Spleen (tissue), 7 donors: Measurements from ENCODE around the gene PELI2.

Experiments
- CTCF ChIP-seq, 11 experiments: fragments of 200-600 bp in 7 of 11; fragments of 450-650 bp in 4 of 11; sonication (generic) in 4 of 11; IDR thresholded peaks in 8 of 11; conservative IDR thresholded peaks in 3 of 11; 1 replicate in 7 of 11; 2 replicates in 4 of 11; pipeline versions ENCODE4 v1.4.0 to v1.8.0; 2016 to 2021; ENCODE audit warnings: antibody characterized with exemption in 11 of 11, inconsistent platforms in 4 of 11, mild to moderate bottlenecking in 1 of 11
- POLR2A ChIP-seq, 3 donors: fragments of 450-650 bp; IDR thresholded peaks; one replicate each; pipeline ENCODE4 v1.5.1; 2017; ENCODE audit warnings: antibody characterized with exemption in 3 of 3, mild to moderate bottlenecking in 1 of 3
- donor health status: DM: no; HTN: no; CAD: no; lungs with moderate emphysema.
- donor health status: DM: no; HTN: no; CAD: no.
- donor health status: DM: no; HTN: no; CAD: no.

DNA sequence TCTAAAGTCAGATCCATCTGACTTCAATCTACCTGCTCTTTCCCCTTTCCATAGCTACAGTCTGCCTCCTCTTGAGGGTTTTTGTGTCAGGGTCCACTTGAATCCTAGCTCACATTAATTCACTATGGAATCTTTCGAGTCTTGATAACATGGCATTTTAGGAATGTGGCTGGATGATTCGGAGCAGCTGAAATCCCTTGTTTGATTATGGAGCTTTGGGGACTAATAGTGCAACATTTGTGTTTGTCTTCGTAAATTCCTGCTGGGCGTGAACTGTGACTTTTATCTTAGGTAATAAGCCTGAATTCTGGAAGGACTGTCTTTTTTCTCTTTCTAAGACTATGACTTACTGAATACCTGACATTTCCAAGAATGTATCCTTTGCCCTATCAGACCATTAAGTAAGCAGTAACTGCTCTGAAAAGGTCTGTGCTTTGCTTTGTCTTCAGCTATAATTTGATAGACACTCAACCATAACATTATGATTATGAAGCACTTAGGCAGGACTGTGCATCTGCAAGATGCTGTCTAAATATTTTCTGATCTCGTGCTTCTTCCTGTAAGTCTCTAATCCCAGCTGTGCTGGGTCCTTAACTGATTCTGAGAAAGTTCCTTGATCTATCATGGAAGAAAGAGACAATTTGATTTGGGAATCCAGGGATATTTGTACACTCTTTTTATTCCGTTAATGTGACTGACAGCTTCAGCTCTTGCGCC lies 19.0 kb upstream of the PELI2 start:
- TF ChIP-seq CTCF (IDR thresholded peaks at IDR 0.05 in 8 of 11, conservative IDR thresholded peaks at IDR 0.05 in 3 of 11) (no peak), POLR2A (IDR thresholded peaks at IDR 0.05) (no peak)
